SU-DHL-6 (cell line): Measurements from ENCODE around the gene NEGR1.

ENCODE experiments used
- H2AFZ ChIP-seq: fragments of 200-600 bp; sonication (generic); 2 replicates; pipeline ENCODE4 v1.6.1; 2014; ENCODE audit warnings: low read depth, mild to moderate bottlenecking, moderate library complexity, mixed read lengths, antibody characterized with exemption, low read length; ENCODE audit not compliant: severe bottlenecking
- H3F3A ChIP-seq: fragments of 200-600 bp; shearing (Covaris generic); 2 replicates; pipeline ENCODE4 v1.6.0; 2016; ENCODE audit warnings: antibody characterized with exemption, mild to moderate bottlenecking; ENCODE audit not compliant: insufficient read depth
- H3K27ac ChIP-seq: fragments of 200-600 bp; sonication (generic); 2 replicates; pipeline ENCODE4 v1.5.1; 2016; ENCODE audit warnings: low read depth, mild to moderate bottlenecking, low read length, moderate library complexity, mixed read lengths
- H3K27me3 ChIP-seq: fragments of 200-600 bp; sonication (generic), shearing (Covaris generic); 2 replicates; pipeline ENCODE4 v1.6.0; 2014; ENCODE audit warnings: mild to moderate bottlenecking, low read length
- H3K36me3 ChIP-seq: fragments of 200-600 bp; sonication (generic); 2 replicates; pipeline ENCODE4 v1.6.1; 2014; ENCODE audit warnings: mild to moderate bottlenecking, low read length, mixed read lengths
- H3K4me2 ChIP-seq: fragments of 300-600, 200-600 bp; shearing (Covaris generic), sonication (generic); 2 replicates; pipeline ENCODE4 v1.6.0; 2014; ENCODE audit warnings: low read length, low read depth, mild to moderate bottlenecking; ENCODE audit not compliant: poor library complexity, severe bottlenecking
- H3K4me3 ChIP-seq: fragments of 200-600 bp; sonication (generic); 2 replicates; pipeline ENCODE4 v1.5.1; 2014; ENCODE audit warnings: antibody characterized with exemption, low read length, mild to moderate bottlenecking, mixed read lengths; ENCODE audit not compliant: insufficient read depth, poor library complexity, severe bottlenecking
- H3K79me2 ChIP-seq: fragments of 200-600 bp; sonication (generic); 2 replicates; pipeline ENCODE4 v1.6.1; 2014; ENCODE audit warnings: mild to moderate bottlenecking, low read length, moderate library complexity; ENCODE audit not compliant: insufficient read depth
- H3K9ac ChIP-seq: fragments of 200-600 bp; sonication (generic); 2 replicates; pipeline ENCODE4 v1.7.0; 2014; ENCODE audit warnings: mild to moderate bottlenecking, low read length
- H3K9me2 ChIP-seq: fragments of 200-600 bp; sonication (generic); replicated peaks from 2 replicates; pipeline ENCODE4 v1.6.1; 2014; ENCODE audit warnings: low read length; ENCODE audit not compliant: insufficient read depth
- H3K9me3 ChIP-seq: fragments of 200-600 bp; sonication (generic); 2 replicates; pipeline ENCODE4 v1.6.1; 2014; ENCODE audit warnings: low read length, mixed read lengths; ENCODE audit not compliant: insufficient read depth
- H4K20me1 ChIP-seq: fragments of 200-600 bp; sonication (generic); 2 replicates; pipeline ENCODE4 v1.6.1; 2014; ENCODE audit warnings: low read depth, mild to moderate bottlenecking, antibody characterized with exemption, low read length, moderate library complexity, mixed read lengths
- CTCF ChIP-seq: fragments of 200-600 bp; sonication (generic); IDR thresholded peaks from one replicate; pipeline ENCODE4 v1.5.1; 2017; ENCODE audit warnings: antibody characterized with exemption, mild to moderate bottlenecking, low read length, moderate library complexity; ENCODE audit not compliant: insufficient read depth, poor library complexity, severe bottlenecking
- EZH2phosphoT487 ChIP-seq: fragments of 200-600 bp; sonication (generic), shearing (Covaris generic); conservative IDR thresholded peaks from 2 replicates; pipeline ENCODE4 v1.6.1; 2018; ENCODE audit warnings: mild to moderate bottlenecking, antibody characterized with exemption, low read length, moderate library complexity, mixed read lengths

Gene NEGR1

GRCh38 chr1:72235062-72235461 lies 47.3 kb downstream of the NEGR1 start:
- Histone ChIP-seq H3K4me2 (no peak overlapping the region), H3K9me3 (no peaks in the 10 kb centered on the region), H3F3A (no peaks in the 10 kb centered on the region), H3K27ac (no peak overlapping the region), H4K20me1 (no peaks in the 10 kb centered on the region), H2AFZ (no peak overlapping the region), H3K9ac (no peak overlapping the region), H3K79me2 (no peaks in the 10 kb centered on the region), H3K36me3 (no peaks in the 10 kb centered on the region), H3K9me2 (no peaks in the 10 kb centered on the region), H3K4me3 (no peak overlapping the region), H3K27me3 (no peaks in the 10 kb centered on the region)
- no peak for TF ChIP-seq EZH2phosphoT487
- no peak for TF ChIP-seq CTCF

- Histone ChIP-seq H3K27me3 (no peaks in the 10 kb centered on the region), H3K9me2 (no peaks in the 10 kb centered on the region), H3K9me3 (no peaks in the 10 kb centered on the region), H3F3A (no peaks in the 10 kb centered on the region), H3K36me3 (no peaks in the 10 kb centered on the region), H3K9ac (no peak overlapping the region), H3K4me3 (no peak overlapping the region), H3K79me2 (no peaks in the 10 kb centered on the region), H4K20me1 (no peaks in the 10 kb centered on the region), H2AFZ (no peak overlapping the region), H3K4me2 (no peak overlapping the region), H3K27ac (no peak overlapping the region)
- TF ChIP-seq CTCF (no peak), EZH2phosphoT487 (no peak)
Observed at GRCh38 chr1:72230746-72231145, 51.6 kb downstream of the NEGR1 start.

- TF ChIP-seq EZH2phosphoT487 (no peak), CTCF (no peak)
- no peaks in the 10 kb centered on the region for H3K79me2 ChIP-seq
- no peaks in the 10 kb centered on the region for H3F3A ChIP-seq
Observed at GRCh38 chr1:72229893-72230292, 52.4 kb downstream of the NEGR1 start.

More at GRCh38 chr1:72229893-72230292, 52.4 kb downstream of the NEGR1 start:
- no peak overlapping the region for H3K4me2 ChIP-seq
- H3K4me3 ChIP-seq, result no peak overlapping the region
- no peaks in the 10 kb centered on the region for H3K9me2 ChIP-seq
- no peaks in the 10 kb centered on the region for H3K36me3 ChIP-seq
- H3K9me3 ChIP-seq, result no peaks in the 10 kb centered on the region
- H3K9ac ChIP-seq, result no peak overlapping the region
- no peak overlapping the region for H2AFZ ChIP-seq
- no peak overlapping the region for H3K27ac ChIP-seq
- no peaks in the 10 kb centered on the region for H3K27me3 ChIP-seq
- H4K20me1 ChIP-seq, result no peaks in the 10 kb centered on the region
